HL-60 (cell line): ENCODE measurements around the gene UFC1.

ENCODE experiments used
- DNase-seq, 2 experiments: peaks; one replicate each; pipeline ENCODE4 v3.0.0-alpha.2; 2010 to 2020; ENCODE audit warnings: low read depth in 1 of 2, low spot score in 1 of 2
- H3K27ac ChIP-seq: fragments of 250-450 bp; sonication (Bioruptor Pico); replicated peaks from 2 replicates; pipeline ENCODE4 v1.5.1; 2020; ENCODE audit warnings: mild to moderate bottlenecking, moderate library complexity
- H3K27me3 ChIP-seq: fragments of 250-450 bp; sonication (Bioruptor Pico); 2 replicates; pipeline ENCODE4 v1.5.1; 2021; ENCODE audit warnings: mild to moderate bottlenecking, moderate library complexity; ENCODE audit not compliant: insufficient read depth, poor library complexity, severe bottlenecking
- H3K4me3 ChIP-seq: replicated peaks from 2 replicates; pipeline ENCODE4 v1.5.1; 2011; ENCODE audit warnings: mild to moderate bottlenecking, control low read depth, low read length; ENCODE audit not compliant: insufficient read depth
- GABPA ChIP-seq: IDR thresholded peaks from 2 replicates; pipeline ENCODE4 v1.6.1; 2012; ENCODE audit warnings: low read depth
- POLR2AphosphoS5 ChIP-seq: IDR thresholded peaks from 2 replicates; pipeline ENCODE4 v1.6.1; 2012; ENCODE audit warnings: low read depth
- SPI1 ChIP-seq: IDR thresholded peaks from 2 replicates; pipeline ENCODE4 v1.6.1; 2012; ENCODE audit warnings: low read depth, mild to moderate bottlenecking, borderline replicate concordance
- TF ChIP-seq, protein P1 (sequence below): IDR thresholded peaks from 2 replicates; pipeline ENCODE4 v1.6.1; 2012; ENCODE audit warnings: low read depth; ENCODE audit not compliant: insufficient replicate concordance
- TF ChIP-seq, protein P2 (sequence below): IDR thresholded peaks from one replicate; pipeline ENCODE4 v1.5.1; 2011; ENCODE audit warnings: low read length, control low read depth, inconsistent platforms; ENCODE audit not compliant: insufficient read depth

The UFC1 gene

DNA sequence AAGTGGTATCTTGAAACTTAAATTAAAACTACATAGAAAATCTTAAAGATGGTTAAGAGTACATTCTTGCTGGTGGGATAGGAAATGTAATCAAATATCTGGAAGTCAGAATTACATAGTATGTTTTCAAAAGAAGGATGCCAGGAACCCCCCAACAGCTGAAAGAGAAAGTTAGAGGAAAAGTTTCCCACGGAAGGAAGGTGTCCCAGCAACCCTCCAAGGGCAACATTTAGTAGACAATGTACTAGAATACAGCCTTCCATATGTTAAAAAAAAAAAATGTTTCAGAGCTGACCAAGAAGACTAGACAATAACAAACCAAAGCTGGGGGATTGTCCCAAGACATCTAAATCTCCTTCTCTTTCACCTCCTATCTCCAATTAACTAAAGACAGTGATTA, 23.5 kb upstream of the UFC1 start:
- no peaks in the 10 kb centered on the region for H3K27me3 ChIP-seq
- H3K27ac ChIP-seq = no peak overlapping the region
- TF ChIP-seq GABPA = no peak
- no peak for TF ChIP-seq POLR2AphosphoS5
- TF ChIP-seq, protein P1, sequence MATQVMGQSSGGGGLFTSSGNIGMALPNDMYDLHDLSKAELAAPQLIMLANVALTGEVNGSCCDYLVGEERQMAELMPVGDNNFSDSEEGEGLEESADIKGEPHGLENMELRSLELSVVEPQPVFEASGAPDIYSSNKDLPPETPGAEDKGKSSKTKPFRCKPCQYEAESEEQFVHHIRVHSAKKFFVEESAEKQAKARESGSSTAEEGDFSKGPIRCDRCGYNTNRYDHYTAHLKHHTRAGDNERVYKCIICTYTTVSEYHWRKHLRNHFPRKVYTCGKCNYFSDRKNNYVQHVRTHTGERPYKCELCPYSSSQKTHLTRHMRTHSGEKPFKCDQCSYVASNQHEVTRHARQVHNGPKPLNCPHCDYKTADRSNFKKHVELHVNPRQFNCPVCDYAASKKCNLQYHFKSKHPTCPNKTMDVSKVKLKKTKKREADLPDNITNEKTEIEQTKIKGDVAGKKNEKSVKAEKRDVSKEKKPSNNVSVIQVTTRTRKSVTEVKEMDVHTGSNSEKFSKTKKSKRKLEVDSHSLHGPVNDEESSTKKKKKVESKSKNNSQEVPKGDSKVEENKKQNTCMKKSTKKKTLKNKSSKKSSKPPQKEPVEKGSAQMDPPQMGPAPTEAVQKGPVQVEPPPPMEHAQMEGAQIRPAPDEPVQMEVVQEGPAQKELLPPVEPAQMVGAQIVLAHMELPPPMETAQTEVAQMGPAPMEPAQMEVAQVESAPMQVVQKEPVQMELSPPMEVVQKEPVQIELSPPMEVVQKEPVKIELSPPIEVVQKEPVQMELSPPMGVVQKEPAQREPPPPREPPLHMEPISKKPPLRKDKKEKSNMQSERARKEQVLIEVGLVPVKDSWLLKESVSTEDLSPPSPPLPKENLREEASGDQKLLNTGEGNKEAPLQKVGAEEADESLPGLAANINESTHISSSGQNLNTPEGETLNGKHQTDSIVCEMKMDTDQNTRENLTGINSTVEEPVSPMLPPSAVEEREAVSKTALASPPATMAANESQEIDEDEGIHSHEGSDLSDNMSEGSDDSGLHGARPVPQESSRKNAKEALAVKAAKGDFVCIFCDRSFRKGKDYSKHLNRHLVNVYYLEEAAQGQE = no peak
- TF ChIP-seq, protein P2, sequence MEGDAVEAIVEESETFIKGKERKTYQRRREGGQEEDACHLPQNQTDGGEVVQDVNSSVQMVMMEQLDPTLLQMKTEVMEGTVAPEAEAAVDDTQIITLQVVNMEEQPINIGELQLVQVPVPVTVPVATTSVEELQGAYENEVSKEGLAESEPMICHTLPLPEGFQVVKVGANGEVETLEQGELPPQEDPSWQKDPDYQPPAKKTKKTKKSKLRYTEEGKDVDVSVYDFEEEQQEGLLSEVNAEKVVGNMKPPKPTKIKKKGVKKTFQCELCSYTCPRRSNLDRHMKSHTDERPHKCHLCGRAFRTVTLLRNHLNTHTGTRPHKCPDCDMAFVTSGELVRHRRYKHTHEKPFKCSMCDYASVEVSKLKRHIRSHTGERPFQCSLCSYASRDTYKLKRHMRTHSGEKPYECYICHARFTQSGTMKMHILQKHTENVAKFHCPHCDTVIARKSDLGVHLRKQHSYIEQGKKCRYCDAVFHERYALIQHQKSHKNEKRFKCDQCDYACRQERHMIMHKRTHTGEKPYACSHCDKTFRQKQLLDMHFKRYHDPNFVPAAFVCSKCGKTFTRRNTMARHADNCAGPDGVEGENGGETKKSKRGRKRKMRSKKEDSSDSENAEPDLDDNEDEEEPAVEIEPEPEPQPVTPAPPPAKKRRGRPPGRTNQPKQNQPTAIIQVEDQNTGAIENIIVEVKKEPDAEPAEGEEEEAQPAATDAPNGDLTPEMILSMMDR = no peak
- no peak for TF ChIP-seq SPI1
- H3K4me3 ChIP-seq = no peak overlapping the region
- no peak for DNase-seq

DNA sequence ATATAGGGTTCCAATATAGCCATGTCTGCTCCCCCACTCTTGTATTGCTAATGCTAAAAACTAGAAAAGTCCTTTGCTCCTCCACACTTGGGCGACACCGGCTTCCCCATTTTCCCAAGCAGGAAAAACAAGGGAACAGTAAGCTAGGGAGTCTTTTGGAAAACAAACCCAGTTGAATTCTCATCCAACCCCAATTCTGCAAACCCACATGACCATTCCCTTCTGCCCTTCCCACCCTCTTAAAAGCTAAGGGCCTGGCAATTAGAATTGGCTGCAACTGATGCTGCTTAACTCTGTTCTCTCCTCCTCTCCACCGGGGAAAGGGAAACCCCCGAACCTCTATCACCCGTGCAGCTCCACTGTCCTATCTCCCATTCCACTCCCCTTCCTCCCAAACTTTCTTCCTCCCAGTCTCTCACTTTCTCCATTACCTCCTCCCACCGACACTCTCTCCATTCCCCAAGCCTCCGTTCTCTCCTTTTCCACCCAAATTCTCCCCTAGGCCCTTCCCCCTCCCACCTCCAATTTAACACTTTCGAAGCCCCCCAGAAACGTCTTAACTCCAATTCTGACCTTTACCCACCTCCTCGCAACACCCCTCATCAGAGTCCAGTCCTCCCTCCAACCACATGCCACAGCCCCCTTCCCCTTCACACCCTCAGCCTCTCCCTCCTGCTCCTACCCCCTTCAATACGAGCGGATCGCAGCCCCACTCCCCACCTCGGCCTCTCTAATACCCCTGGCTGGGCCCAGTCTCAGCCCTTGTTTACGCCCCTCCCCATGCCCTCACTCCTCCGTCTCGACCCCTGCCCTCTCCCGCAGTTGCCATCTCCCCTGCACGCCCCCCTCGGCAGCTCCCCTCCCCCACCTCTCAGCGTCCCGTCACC, 22.0 kb upstream of the UFC1 start:
- Histone ChIP-seq H3K4me3 (peak overlapping the region; percentile 95), H3K27me3 (no peaks in the 10 kb centered on the region), H3K27ac (peak overlapping the region; percentile 75)
- no peak for DNase-seq
- TF ChIP-seq, protein P2 = no peak
- TF ChIP-seq, protein P1 = no peak
- TF ChIP-seq POLR2AphosphoS5 = no peak
- TF ChIP-seq GABPA = no peak
- TF ChIP-seq SPI1 = no peak

DNA sequence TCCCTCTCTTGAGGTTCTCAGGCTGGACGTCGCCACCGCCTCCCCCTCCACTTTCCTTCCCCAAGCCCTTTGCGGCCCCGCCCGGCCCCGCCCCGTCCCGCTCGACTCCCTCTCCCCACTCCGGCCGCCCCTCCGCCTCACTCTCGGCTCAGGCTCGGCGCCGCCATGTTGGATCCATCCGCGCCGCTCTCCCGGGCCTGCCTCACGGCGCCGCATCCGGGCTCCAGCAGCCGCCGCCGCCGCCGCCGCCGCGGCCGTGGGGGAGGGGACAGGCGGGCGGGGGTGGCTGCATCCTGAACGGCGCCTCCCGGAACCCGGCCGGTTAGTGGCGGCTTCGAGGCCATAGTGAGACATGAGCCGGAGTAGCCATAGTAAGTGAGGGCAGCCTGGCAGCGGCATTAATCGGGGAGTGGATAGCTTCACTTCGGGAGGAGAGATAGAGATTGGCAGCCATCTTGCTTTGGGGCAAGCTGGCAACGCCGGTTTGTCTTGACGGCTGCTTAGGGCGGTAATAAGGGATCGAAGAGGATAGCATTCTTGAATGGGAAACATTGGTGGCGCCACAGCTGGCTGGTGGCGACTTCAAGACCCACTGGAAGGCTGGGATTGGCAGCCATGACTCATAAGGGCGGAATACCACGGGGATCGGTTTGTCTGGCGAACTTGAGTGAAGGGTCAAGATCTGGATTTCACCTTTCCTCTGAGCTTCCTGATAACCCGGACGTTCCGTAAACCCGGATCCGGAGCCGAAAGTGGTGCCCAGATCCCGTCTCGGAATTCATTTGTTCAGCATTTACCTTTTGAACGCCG, 21.2 kb upstream of the UFC1 start, which contains the start of gene DEDD:
TSS of gene DEDD (minus strand) at position 258 of the 810 bp plus-strand sequence. CDS start 8,205 bp downstream, outside the sequence.
- Histone ChIP-seq H3K27me3 (no peaks in the 10 kb centered on the region), H3K4me3 (peak within 1 kb of the TSS; percentile 95), H3K27ac (peak within 1 kb of the TSS; percentile 75)
- TF ChIP-seq SPI1 = no peak
- TF ChIP-seq POLR2AphosphoS5 = 0 out of 2 replicates have a peak, but pooled peaks have one; percentile 38
- TF ChIP-seq, protein P1 = peak; percentile 8
- TF ChIP-seq GABPA = peak; percentile 28
- TF ChIP-seq, protein P2 = no peak
- peak; percentile 92 to 97 for DNase-seq
